HepG2 (cell line): ENCODE results near the gene RHBDD1. TPM values are rescaled to one million over a fixed set of nuclear protein-coding genes. Genes with fewer than 3 reads are reported as not detected.

ENCODE experiments used
- ATF5 ChIP-seq: sonication (generic); formaldehyde crosslinking; IDR thresholded peaks from 2 replicates; pipeline ENCODE4 v1.4.0; 2020; ENCODE audit warnings: mild to moderate bottlenecking, low read depth, missing genetic modification reagents
- ATF7 ChIP-seq, 2 experiments: fragments of 450-650 bp in 1 of 2; sonication (generic) in 1 of 2; formaldehyde crosslinking in 1 of 2; IDR thresholded peaks; 2 replicates each; pipeline versions ENCODE4 v1.4.0 to v1.6.1; 2016 to 2020; ENCODE audit warnings: antibody characterized with exemption in 1 of 2, mild to moderate bottlenecking in 1 of 2, missing genetic modification reagents in 1 of 2
- CC2D1A ChIP-seq: sonication (generic); formaldehyde crosslinking; IDR thresholded peaks from 2 replicates; pipeline ENCODE4 v1.8.1; 2023; ENCODE audit warnings: mild to moderate bottlenecking, missing genetic modification reagents
- CSRNP1 ChIP-seq: sonication (generic); formaldehyde crosslinking; IDR thresholded peaks from 2 replicates; pipeline ENCODE4 v1.8.1; 2023; ENCODE audit warnings: mild to moderate bottlenecking, missing genetic modification reagents
- DNMT3B ChIP-seq: conservative IDR thresholded peaks from 2 replicates; pipeline ENCODE4 v1.6.1; 2016; ENCODE audit warnings: missing biosample characterization, control low read depth
- EED ChIP-seq: sonication (generic); formaldehyde crosslinking; IDR thresholded peaks from 2 replicates; pipeline ENCODE4 v1.5.0; 2020; ENCODE audit warnings: mild to moderate bottlenecking, missing genetic modification reagents
- ELF4 ChIP-seq: sonication (generic); formaldehyde crosslinking; IDR thresholded peaks from 2 replicates; pipeline ENCODE4 v1.5.0; 2020; ENCODE audit warnings: missing genetic modification reagents, mild to moderate bottlenecking, moderate library complexity, borderline replicate concordance
- GFI1 ChIP-seq: sonication (generic); formaldehyde crosslinking; IDR thresholded peaks from 2 replicates; pipeline ENCODE4 v1.5.0; 2020; ENCODE audit warnings: missing genetic modification reagents, mild to moderate bottlenecking, borderline replicate concordance
- JUND ChIP-seq: sonication (generic); formaldehyde crosslinking; IDR thresholded peaks from 2 replicates; pipeline ENCODE4 v1.8.0; 2022; ENCODE audit warnings: mild to moderate bottlenecking, missing genetic modification reagents
- MAFF ChIP-seq: IDR thresholded peaks from 2 replicates; pipeline ENCODE4 v1.6.1; 2011; ENCODE audit warnings: low read depth, low read length, improper control_type of control experiment
- MXD1 ChIP-seq: sonication (generic); formaldehyde crosslinking; IDR thresholded peaks from 2 replicates; pipeline ENCODE4 v1.4.0; 2020; ENCODE audit warnings: mild to moderate bottlenecking, missing genetic modification reagents
- MYPOP ChIP-seq: sonication (generic); formaldehyde crosslinking; IDR thresholded peaks from 2 replicates; pipeline ENCODE4 v1.8.1; 2023; ENCODE audit warnings: mild to moderate bottlenecking, moderate library complexity, missing genetic modification reagents
- NFATC3 ChIP-seq: sonication (generic); formaldehyde crosslinking; IDR thresholded peaks from 2 replicates; pipeline ENCODE4 v1.5.1; 2020; ENCODE audit warnings: mild to moderate bottlenecking, missing genetic modification reagents
- PBX3 ChIP-seq: sonication (generic); formaldehyde crosslinking; IDR thresholded peaks from 2 replicates; pipeline ENCODE4 v1.8.1; 2023; ENCODE audit warnings: missing genetic modification reagents, inconsistent platforms, borderline replicate concordance
- SAP130 ChIP-seq: IDR thresholded peaks from 2 replicates; pipeline ENCODE4 v1.6.1; 2016; ENCODE audit warnings: low read depth
- SMC3 ChIP-seq: IDR thresholded peaks from 2 replicates; pipeline ENCODE4 v1.6.1; 2011; ENCODE audit warnings: low read length, improper control_type of control experiment
- ZNF292 ChIP-seq: sonication (generic); formaldehyde crosslinking; IDR thresholded peaks from 2 replicates; pipeline ENCODE4 v1.8.1; 2022; ENCODE audit warnings: mild to moderate bottlenecking, low read depth, missing genetic modification reagents, borderline replicate concordance
- ZNF34 ChIP-seq: sonication (generic); formaldehyde crosslinking; IDR thresholded peaks from 2 replicates; pipeline ENCODE4 v1.4.0; 2020; ENCODE audit warnings: mild to moderate bottlenecking, missing genetic modification reagents, borderline replicate concordance
- ZNF619 ChIP-seq: sonication (generic); formaldehyde crosslinking; IDR thresholded peaks from 2 replicates; pipeline ENCODE4 v1.4.0; 2020; ENCODE audit warnings: mild to moderate bottlenecking, missing genetic modification reagents
- ZNF660 ChIP-seq: sonication (generic); formaldehyde crosslinking; IDR thresholded peaks from 2 replicates; pipeline ENCODE4 v1.5.1; 2020; ENCODE audit warnings: mild to moderate bottlenecking, low read depth, missing genetic modification reagents, borderline replicate concordance
- ZNF788 ChIP-seq: sonication (generic); formaldehyde crosslinking; IDR thresholded peaks from 2 replicates; pipeline ENCODE4 v1.5.0; 2020; ENCODE audit warnings: mild to moderate bottlenecking, missing genetic modification reagents, borderline replicate concordance
- ZNF792 ChIP-seq: IDR thresholded peaks from 2 replicates; pipeline ENCODE4 v1.6.1; 2016
- ZNF83 ChIP-seq: sonication (generic); formaldehyde crosslinking; IDR thresholded peaks from 2 replicates; pipeline ENCODE4 v1.4.0; 2020; ENCODE audit warnings: missing genetic modification reagents, mild to moderate bottlenecking, borderline replicate concordance
- ZNF878 ChIP-seq: sonication (generic); formaldehyde crosslinking; IDR thresholded peaks from 2 replicates; pipeline ENCODE4 v1.8.1; 2023; ENCODE audit warnings: mild to moderate bottlenecking, missing genetic modification reagents, moderate library complexity
- polyA plus RNA-seq, 8 experiments: library from polyadenylated mRNA; depleted of rRNA in 3 of 8; stranded (reverse) in 7 of 8; unstranded in 1 of 8; fragments of >200 nt; fragmentation: Illumina TruSeq in 4 of 8; extraction: Trizol in 4 of 8; gene quantifications; 2 replicates each; pipeline versions ENCODE4 v1.2.1 to v1.2.3, GENCODE V29; 2011 to 2016; ENCODE audit warnings: low read depth in 4 of 8, missing spikeins in 1 of 8, mixed read lengths in 1 of 8; ENCODE audit not compliant: insufficient read depth in 1 of 8
- total RNA-seq, 5 experiments: library from RNA; depleted of rRNA; stranded (reverse); fragments of >200 nt; fragmentation: Illumina TruSeq; extraction: Trizol; gene quantifications; 2 replicates each; pipeline ENCODE4 v1.2.3, GENCODE V29; 2016; ENCODE audit warnings: low read depth in 1 of 5

The RHBDD1 gene
- total and polyA plus RNA-seq, 2 of the 13 experiments (the other 11 are each of a cell fraction or from before 2014, with no cell fraction given): 8.2 to 9.5 TPM

- TF ChIP-seq ATF7 (IDR thresholded peaks at IDR 0.05) (no peak), ATF7 (CRISPR knock-in tag; IDR thresholded peaks at IDR 0.05) (peak; percentile 45; the same call in 1 of the 2 replicates), ZNF34 (peak; percentile 50; the same call in 1 of the 2 replicates), ZNF878 (CRISPR knock-in tag) (peak; percentile 93; the same call in 1 of the 2 replicates), ZNF619 (CRISPR knock-in tag) (no peak), ELF4 (no peak), PBX3 (CRISPR knock-in tag) (no peak), ZNF660 (CRISPR knock-in tag) (no peak), GFI1 (CRISPR knock-in tag) (peak; percentile 97), MAFF (no peak), NFATC3 (no peak), MYPOP (CRISPR knock-in tag) (peak; percentile 71), ATF5 (CRISPR knock-in tag) (no peak), ZNF792 (peak; percentile 87), JUND (peak; percentile 64; the same call in 1 of the 2 replicates), ZNF83 (CRISPR knock-in tag) (no peak), MXD1 (CRISPR knock-in tag) (no peak), EED (no peak), ZNF788 (CRISPR knock-in tag) (peak; percentile 73; the same call in 1 of the 2 replicates), DNMT3B (peak; percentile 92; the same call in 1 of the 2 replicates), SAP130 (CRISPR knock-in tag) (peak; percentile 91), CSRNP1 (CRISPR knock-in tag) (no peak), ZNF292 (CRISPR knock-in tag) (peak; percentile 77; the same call in 1 of the 2 replicates), CC2D1A (CRISPR knock-in tag) (0 out of 2 replicates have a peak, but pooled peaks have one; percentile 56), SMC3 (peak; percentile 43)
These were observed 35.6 kb upstream of the RHBDD1 start (continued) for GRCh38 chr2:226799976-226800940.
